NCI-H1417 (cell line): ENCODE data around the gene XIRP1.

ENCODE experiments used
- DNase-seq, 3 experiments: peaks; one replicate each; lab custom pipeline; 2025; lab: John Stamatoyannopoulos, UW

The XIRP1 gene

DNA sequence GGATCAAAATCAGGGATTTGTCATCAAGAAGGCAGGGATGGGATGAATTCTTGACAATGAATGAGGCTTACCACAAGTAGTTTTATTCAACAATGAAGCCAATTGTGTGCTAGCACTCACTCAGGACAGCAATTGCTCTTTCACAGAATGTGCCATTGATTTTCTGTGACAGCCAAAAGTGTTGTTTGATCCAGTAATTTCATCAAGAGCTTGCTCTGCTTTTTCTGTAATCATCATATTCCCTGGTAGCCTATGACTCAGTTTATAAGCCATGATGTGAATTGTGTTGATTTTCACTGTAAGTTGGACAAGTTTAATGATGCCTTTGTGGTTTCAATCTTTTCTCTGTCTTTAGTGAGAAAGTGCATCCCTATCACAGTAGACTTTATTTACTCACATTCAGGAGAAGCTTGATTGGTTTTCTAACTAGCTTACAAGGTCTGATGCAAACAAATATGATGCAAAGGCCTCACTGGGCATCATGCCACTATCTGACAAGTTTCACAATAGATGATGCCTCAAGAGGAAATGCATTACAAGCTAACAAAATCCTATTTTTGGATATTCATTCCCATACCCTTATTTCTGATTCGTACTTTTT is 25.4 kb downstream of the XIRP1 start:
- DNase-seq: no peak

DNA sequence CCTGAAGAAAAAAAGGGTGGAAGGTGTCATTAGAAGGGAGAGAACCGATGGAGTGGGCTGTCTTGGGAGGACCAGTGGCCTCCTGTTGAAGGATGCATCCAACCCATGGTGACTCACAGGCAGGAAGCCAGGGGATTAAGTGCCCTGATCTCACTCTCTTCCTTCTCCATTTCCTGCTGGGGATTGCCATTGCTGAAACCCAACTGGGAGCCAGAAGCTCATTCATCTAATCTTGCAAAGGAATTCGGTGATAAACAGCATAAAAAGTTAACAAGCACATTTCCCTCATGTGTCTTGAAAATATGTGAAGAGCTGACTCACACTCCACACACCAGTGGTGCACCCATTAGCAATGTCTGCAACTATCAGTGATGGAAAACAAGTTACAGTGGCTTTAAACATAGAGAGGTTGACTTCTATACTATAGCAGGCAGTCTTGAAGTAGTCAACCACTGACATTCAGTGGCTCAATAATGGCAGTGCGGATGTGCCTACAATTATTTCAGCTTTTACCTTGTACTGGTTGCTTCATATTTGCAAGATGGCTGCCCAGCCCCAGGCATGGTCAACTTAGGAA is 26.2 kb downstream of the XIRP1 start:
- no peak for DNase-seq

DNA sequence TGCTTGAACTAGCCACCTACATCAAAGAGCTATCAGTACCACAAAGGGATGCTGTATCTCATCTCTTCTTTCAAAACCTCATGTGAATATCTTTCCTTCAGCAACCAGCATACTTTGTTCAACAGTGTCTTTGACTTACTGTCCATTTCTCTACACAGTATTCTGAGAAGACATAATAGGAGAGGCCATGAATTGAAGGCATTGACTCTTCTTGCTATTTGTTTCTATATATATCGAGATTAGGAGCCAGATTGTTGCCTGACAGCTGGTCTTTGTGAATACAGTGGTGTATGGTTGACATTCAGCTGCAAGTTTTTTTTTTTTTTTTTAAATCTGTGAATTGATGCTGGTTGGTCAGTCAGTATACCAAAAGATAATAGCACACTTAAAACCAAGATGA is 26.9 kb downstream of the XIRP1 start:
- no peak for DNase-seq

DNA sequence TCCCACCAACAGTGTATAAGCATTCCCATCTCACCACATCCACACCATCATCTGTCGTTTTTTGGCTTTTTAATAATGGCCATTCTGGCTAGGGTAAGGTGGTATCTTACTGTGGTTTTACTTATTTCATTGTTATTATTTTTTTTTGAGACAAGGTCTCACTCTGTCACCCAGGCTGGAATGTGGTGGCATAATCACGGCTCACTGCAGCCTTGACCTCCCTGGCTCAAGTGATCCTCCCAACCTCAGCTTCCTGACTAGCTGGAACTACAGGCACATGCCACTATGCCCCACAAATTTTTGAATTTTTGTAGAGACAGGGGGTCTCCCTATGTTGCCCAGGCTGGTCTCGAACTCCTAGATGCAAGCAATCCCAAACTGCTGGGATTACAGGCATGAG is 28.0 kb downstream of the XIRP1 start:
- no peak for DNase-seq

DNA sequence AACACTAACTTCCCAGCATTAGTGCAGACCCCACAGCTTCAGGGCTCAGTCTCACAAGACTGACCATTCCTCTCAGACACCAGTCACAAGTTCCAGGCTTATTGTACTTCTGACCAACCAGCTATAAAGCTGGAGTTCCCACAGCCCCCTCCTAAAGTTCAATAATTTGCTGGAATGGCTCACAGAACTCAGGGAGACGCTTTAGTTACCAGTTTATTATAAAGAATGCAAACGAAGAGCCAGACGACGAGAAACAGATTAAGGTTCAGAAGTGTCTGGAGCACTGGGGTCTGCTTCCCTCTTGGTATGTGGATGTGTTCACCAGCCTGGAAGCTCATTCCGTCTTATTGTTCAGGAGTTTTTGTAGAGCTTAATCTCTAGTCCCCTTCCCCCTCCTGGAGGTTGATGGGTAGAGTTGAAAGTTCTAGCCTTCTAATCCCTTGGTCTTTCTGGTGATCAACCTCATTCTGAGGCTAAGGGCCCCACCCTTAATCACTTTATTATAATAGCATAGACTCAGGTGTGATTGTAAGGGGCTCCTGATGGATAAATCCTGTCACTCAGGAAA is 34.2 kb downstream of the XIRP1 start:
- DNase-seq: no peak

DNA sequence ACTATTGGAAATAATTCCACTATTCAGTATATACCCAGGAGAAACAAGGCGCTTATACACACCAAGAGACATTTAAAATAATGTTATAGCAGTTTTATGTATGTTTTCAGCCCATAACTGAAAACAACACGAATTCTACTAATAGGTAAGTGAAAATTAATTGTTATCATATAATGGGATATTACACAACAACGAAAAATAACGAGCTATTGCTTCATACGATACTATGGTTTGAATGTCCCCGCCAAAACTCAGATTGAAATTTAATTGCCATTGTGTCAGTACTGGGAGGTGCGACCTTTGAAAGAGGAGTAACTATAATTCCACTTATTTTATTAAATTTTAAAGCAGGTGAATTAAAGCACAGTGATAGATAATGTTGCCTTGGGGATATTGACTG is 35.0 kb downstream of the XIRP1 start:
- no peak for DNase-seq

DNA sequence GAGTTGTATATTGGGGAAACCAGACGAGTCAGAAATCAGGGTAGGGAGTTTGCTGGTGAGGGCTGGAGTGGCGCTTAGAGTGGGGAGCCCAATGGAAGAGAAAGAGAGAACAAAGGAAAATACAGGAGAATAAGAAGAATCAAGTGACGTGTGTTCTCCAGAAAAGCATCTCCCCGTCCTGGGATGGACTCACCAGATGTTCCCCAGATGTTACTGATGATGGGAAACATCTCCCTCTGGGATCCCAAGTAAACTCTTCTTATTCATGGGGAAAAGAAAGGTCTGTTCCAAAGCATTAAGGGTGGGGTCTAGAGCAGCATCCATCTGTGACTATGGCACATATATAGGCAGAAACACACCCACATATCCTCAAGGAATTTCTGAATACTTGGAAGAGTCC is 36.0 kb downstream of the XIRP1 start:
- no peak for DNase-seq

DNA sequence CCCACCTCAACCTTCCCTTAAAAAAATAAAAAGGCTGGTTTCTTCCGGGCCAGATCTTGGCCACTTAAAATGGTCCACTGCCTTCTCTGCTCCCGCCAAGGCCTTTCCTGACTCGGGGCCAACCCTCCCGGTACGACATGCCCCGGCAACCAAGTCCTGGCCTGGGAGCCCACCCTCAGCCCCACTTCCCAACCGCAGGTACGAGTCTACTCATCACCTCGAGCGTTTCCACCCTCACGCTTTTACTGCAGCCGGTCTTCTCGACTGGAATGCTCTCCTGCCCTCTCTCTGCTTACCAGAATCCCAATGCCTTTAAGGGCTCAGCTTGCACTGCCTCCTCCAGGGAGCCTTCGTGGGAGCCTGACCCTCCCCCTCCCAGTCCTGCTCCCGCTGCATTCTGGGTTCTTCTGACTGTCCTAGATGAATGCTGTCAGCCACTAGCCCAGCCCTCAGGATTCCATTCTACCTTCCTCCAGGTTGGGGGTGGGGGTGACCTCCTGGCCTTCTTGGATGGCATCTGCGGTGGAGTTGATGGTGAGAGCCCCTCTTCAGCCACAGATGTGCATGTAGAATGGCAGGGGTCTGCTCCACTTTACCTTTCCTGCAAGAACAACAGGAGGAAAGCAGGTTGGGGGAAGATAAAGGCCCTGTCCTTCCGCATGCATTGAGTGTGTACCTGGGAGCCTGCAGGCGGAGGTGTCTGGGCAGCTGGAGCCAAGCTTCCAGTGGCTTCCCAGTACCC is 37.9 kb downstream of the XIRP1 start:
- no peak for DNase-seq

DNA sequence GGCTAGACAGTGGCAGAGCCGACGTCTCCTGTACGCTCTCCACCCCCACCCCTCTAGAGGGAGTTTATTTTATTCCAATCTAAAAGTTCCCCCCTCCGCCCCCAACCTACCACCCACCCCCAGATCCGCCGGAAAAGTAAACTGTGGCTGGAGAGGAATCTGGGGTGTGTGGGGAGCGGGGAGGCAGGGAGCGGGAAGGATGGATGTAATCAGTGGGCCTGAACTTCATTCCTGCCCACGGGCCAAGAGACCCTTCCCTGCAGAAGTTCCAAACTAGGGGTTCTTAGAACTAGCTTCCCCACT is 38.5 kb downstream of the XIRP1 start:
- DNase-seq: no peak

DNA sequence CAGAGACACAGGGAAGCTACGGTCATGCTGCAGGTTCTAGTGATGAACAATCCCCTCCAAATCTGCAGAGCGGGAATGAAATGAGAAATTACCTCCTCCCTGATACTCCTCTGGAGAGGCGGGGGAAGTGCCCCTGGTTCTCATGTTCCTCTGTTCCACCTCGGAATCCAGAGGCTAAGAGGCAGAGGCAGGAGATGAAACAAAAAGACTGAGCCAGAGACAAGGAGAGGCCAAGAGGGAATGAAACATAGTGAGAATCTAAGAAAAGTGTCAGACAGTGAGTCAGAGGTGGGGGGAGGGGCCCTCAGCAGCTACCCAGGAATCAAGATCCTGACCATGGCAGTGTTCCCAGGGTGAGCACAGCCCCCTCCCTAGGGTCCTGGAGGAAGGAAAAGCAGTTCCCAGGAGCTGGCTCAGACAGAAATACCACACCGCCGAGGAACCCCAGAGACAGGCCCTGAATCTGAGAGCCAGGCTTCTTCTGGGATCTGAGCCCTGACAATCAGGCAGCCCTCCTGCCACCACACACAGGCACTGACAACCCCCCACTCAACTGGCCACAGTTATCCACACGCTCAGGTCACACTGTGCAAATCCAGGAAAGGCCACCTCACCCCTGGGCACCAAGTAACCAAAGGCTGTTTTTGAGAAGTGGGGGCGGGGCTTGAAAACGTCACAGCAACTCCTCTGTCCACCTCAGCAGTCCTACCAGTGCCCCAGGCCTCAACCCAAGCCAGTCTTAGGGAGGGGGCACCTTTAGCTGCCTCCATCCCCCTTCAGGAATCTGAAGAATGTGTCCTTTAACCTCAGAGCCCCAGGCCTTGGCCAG is 41.4 kb downstream of the XIRP1 start:
- DNase-seq: peak in 1 of 3 experiments; percentile 5

DNA sequence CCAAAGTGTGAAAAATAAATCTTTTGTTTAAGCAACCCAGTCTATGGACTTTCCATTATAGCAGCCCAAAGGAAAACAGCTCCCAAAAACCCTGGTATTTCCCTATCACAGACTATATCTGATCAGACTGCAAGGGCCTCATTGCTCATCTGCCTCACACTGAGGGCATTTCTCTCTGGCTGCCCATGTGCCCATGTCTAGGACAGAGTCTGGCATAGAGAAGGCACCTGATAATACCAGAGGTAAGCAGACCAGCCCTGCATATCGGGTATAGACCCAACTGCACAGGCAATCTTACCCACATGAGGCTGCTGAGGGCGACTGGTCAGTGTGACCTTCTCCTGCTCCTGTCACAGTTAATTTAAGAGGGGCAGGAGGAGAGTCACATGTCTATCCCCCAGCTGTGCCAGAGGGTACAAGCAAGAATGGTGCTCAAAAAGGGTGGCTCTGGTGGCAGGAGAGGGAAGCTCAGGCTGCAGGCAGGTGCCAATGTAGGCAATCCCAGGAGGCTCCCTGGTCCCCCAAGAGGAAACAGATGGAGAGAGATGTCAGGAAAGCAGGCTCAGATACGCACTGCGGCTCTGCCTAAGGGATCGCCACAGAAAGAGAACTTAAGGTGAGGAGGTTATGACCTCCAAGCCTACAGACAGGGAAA is 42.1 kb downstream of the XIRP1 start:
- peak in 1 of 3 experiments; percentile 9 for DNase-seq

DNA sequence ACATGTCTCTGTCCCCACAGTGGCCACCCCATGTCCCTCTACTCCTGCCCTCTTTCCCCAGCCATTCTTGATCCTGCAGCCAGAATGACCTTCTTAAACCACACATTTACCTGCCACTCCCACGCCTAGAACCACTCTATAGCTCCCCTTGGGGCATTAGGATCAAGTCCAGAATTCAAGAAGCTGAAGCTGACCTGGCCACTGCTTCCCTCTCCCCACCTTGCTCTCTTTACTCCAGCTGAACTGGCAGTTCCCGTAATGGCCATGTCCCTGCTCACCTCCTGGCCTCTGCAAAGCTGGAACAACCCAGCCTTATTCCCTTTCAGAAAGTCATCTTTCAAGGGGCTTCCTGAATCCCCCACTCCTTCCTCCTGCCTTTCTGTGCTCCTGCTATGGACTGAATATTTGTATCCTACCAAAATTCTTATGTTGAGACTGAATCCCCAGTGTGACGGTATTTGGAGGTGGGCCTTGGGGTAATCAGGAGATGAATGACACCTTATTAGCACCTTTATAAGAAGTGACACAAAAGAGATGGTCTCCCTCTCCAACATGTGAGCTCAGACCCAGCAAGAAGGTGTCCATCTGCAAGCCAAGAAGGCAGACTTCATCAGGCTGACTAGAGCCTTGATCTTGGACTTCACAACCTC is 42.8 kb downstream of the XIRP1 start:
- no peak for DNase-seq

DNA sequence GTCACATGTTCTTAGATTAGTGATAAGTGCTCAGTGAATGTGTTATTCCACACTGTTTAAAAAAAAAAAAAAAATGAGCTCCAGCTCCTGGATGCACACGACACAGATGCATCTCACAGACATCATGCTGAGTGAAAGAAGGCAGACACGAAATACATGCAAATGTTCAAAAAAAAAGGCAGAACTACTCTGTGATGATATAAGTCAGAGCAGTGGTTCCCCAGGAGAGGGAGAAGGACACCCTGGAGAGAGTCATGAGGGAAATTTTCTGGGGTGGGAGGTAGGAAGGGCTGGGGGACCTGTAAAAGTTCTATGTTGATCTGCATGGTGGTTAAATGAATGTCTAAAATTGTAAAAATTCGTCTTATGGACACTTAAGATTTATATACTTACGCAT is 43.3 kb downstream of the XIRP1 start:
- no peak for DNase-seq

DNA sequence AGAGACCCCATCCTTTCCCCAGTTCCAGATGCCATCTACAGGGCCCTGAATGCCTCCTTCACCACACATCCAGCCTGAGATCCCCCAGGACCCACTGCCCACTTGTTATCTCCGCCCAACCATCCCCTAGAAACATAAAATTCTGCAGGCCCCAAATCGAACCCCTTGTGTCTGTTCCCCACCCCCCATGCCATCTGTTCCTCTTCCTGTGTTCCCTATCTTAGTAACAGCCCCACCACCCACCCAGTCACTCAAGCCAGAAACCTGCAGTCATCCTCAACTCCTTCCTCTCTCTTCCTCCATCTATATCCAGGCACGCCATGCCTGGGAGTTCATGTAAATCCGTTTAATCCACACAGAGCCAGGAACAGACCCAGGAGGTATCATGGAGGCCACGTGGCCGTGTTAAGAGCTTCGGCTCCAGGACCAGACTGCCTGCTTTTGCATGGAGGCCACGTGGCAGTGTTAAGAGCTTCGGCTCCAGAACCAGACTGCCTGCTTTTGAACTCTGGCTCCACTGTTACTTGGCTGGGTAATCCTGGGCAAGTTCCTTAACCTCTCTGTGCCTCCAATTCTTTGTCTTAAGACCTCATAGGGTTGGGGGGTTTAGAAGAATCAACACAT is 43.8 kb downstream of the XIRP1 start:
- no peak for DNase-seq

DNA sequence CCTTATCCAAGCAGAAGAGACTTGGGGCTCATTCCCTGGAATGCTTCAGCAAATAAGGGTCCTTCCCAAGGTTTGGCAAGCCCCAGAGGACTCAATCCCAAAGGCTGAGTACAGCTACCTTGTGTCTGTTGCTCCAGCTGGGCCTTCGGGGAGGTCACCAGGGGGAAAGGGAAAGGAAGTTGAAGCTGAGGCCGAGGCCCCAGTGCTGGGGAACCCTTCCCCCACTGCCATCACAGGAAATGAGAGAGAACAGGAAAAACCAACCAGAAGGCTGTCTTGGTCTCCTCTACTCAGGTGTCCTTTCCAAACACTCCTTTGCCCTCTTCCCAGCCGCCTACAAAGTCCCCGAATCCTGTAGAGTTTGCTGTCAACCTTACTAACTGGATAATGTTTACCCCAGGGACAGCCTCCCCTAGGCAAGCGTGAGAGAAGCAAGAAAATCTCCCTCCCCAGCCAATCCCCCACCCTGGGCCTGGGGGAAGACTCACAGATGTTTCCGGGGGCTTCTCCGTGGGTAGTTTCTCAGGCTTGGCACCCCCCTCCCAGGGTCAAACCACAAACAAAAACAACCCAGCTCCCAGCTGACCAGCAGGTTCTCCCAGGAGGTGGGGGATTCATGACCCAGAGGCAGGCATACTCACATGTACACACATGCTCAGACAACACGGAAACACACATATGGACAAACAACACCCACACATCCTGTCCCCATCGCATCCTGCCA is 44.5 kb downstream of the XIRP1 start:
- DNase-seq: no peak

DNA sequence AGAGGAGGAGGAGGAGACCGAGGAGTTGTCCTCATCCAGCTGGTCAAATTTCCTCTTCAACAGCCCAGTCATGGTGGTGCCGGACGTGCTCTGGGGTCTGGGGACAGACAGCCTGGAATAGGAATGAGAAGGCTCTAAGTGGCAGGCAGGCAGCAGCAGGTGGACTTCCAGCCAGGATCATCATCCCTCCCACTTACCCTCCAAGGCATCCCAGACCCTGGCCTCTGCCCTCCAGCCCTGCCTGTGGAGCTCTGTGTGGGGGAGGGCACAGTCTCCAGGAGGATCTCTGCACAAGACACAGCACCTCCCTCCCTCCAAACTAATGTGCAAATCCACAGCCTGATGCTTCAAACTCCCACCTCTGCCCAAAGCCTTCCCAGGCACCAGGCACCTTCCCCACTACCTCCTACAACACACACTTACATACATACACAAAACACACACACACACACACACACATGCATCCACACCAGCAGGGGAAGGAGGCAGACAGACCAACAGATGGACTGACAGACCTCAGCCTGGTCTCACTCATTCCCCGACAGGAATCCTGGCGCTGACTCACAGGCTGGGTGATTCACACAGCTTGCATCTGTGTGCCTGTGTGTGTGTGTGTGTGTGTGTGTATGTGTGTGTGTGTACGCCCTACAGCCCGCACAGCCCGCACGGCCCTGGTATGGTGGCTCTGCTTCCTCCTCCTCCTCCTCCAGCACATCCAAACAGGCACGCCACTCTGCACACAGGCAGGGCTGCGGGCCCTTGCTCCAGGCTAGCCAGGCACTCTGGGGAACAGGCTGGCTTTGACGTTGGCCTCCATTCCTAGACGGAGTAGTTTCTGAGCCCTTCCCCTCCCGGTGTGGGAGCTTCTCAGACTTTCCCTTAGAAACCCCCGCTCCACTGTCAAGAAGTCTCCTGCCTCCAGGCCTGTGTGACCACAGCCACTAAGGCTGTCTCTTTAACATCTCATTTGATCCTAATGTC is 45.5 kb downstream of the XIRP1 start:
- no peak for DNase-seq

DNA sequence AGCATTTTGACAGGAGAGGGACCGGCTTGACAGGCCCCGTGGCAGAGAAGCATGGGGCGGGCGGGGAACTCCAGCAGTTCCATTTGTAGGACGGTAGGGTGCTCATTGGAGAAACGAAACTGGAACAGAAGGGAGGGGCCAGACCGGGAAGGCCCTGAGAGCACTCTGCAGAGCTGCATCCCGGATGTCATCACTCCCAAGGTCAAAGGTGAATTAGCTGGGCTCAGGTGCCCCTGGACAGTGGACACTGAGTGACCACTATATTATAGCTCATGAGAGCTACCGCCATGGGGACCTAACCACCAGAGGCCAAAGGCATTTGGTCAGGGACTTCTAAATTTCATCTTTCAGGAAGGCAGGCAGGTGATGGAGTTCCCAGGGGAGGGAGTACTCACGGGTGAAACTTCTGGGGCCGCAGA is 46.3 kb downstream of the XIRP1 start:
- DNase-seq: no peak

DNA sequence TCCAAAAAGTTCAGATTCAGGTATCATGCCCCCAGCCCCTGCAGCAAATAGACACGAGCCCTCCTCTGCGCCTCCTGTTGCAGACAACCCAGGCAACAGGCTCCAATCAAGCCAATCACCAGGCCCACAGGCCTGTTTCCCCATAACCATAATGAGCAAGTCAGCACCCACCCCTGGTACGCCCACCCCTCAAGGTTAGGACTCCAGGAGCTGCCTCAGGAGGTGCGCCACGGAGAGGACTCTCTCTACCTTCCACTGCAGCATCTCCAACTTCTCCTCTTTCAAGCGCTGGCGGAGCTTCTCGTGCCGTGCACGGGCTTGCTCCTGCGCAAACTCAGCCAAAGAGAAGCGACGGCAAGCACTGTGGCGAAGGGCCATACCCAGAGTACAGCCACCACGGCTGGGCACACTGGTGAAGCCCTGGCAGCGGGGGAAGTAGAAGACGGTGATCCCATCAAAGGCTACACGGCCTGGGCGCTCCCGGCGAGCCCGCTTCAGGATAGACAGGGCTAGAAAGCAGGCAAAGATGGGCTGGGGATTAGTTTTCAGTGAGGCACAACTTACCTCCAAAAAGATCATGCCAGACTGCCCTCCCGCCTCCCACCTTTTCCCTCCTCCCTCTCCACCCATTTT is 47.5 kb downstream of the XIRP1 start:
- DNase-seq: no peak
